ENCODE measurements around the gene LIM2. TPM values are rescaled to one million over a fixed set of nuclear protein-coding genes. Genes with fewer than 3 reads are reported as not detected.

LIM2 gene
- total and polyA plus RNA-seq, 9 of the 15 experiments (the other 6 are each of a cell fraction or from before 2014, with no cell fraction given), result 0.07 to 0.45 (median 0.18) TPM; not detected in 4

DNA sequence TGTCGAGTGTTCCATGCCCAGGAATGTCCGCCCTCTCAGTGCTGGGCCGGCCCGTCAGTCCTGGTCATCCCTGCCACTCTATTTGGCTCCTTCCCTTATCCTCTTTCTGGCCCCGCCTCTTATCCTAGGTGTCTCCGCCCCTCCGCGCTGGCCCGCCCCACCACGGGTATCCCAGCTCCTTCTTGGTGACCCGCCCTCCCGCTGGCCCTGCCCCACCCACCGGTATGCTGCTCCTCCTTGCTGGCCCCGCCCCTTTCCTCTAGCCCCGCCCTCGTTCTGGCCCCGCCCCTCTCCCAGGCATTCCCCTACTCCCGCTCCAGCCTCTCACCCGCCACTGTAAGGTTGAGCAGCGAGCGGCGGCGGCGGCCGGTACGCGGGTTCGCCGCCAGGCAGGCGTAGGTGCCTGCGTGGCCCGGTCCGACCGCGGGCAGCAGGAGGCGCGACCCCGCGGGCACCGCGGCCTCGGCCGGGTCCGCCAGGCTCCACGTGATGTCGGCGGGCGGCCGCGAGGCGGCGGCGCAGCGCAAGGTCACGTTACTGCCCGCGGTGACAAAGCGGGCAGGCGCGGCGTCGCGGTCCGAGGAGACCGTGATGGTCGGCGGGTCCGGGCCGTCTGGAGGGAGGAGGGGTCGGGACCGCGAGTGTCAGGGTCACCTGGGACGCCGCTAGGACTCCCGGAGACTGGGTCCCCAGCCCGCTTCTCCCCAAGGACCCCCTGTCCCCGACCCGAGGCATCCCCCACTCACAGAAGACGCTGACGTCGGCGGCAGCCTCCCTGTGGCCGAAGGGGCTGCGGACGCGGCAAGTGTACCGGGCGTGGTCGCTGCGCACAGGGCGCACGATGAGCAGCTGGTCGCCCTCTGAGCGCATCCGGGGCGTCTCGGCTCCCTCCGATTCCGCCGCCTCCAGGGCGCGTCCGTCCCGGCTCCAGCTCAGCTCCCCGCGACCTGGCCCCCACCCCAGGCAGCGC lies 47.8 kb downstream of the LIM2 start (continued):
- TF ChIP-seq, protein P1, sequence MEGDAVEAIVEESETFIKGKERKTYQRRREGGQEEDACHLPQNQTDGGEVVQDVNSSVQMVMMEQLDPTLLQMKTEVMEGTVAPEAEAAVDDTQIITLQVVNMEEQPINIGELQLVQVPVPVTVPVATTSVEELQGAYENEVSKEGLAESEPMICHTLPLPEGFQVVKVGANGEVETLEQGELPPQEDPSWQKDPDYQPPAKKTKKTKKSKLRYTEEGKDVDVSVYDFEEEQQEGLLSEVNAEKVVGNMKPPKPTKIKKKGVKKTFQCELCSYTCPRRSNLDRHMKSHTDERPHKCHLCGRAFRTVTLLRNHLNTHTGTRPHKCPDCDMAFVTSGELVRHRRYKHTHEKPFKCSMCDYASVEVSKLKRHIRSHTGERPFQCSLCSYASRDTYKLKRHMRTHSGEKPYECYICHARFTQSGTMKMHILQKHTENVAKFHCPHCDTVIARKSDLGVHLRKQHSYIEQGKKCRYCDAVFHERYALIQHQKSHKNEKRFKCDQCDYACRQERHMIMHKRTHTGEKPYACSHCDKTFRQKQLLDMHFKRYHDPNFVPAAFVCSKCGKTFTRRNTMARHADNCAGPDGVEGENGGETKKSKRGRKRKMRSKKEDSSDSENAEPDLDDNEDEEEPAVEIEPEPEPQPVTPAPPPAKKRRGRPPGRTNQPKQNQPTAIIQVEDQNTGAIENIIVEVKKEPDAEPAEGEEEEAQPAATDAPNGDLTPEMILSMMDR (IDR thresholded peaks at IDR 0.05 in 2 of 3, conservative IDR thresholded peaks at IDR 0.05 in 1 of 3; ENCODE audit: insufficient read depth in 2 of 3, low read depth in 1 of 3, low read length in 3 of 3), result peak in 2 of 3 experiments; percentile 55 to 78; a peak in 5 of 6 replicates
- TF ChIP-seq KHSRP (IDR thresholded peaks at IDR 0.05), result no peak
- no peak for TF ChIP-seq CHCHD3 (CRISPR knock-in tag; IDR thresholded peaks at IDR 0.05)
- TF ChIP-seq PHTF2 (CRISPR knock-in tag; IDR thresholded peaks at IDR 0.05), result no peak
- peak; percentile 15 for TF ChIP-seq SMAD1 (IDR thresholded peaks at IDR 0.05; ENCODE audit: low read depth, low read length, partially characterized antibody)
- TF ChIP-seq JUN (IDR thresholded peaks at IDR 0.05; ENCODE audit: borderline replicate concordance, low read depth, low read length), result peak; percentile 23; the same call in 1 of the 2 replicates
- TF ChIP-seq JUN (CRISPR knock-in tag; IDR thresholded peaks at IDR 0.05; ENCODE audit: borderline replicate concordance), result peak; percentile 93
- no peak for TF ChIP-seq SREBF2 (CRISPR knock-in tag; IDR thresholded peaks at IDR 0.05)
- TF ChIP-seq HMG20A (CRISPR knock-in tag; conservative IDR thresholded peaks at IDR 0.05), result no peak
- no peak for TF ChIP-seq ZNF778 (CRISPR knock-in tag; IDR thresholded peaks at IDR 0.05)
- TF ChIP-seq, protein P2, sequence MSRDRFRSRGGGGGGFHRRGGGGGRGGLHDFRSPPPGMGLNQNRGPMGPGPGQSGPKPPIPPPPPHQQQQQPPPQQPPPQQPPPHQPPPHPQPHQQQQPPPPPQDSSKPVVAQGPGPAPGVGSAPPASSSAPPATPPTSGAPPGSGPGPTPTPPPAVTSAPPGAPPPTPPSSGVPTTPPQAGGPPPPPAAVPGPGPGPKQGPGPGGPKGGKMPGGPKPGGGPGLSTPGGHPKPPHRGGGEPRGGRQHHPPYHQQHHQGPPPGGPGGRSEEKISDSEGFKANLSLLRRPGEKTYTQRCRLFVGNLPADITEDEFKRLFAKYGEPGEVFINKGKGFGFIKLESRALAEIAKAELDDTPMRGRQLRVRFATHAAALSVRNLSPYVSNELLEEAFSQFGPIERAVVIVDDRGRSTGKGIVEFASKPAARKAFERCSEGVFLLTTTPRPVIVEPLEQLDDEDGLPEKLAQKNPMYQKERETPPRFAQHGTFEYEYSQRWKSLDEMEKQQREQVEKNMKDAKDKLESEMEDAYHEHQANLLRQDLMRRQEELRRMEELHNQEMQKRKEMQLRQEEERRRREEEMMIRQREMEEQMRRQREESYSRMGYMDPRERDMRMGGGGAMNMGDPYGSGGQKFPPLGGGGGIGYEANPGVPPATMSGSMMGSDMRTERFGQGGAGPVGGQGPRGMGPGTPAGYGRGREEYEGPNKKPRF (IDR thresholded peaks at IDR 0.05; ENCODE audit: low read depth, low read length), result no peak
- TF ChIP-seq ZFX (CRISPR knock-in tag; IDR thresholded peaks at IDR 0.05), result peak; percentile 66
- TF ChIP-seq ZNF347 (CRISPR knock-in tag; IDR thresholded peaks at IDR 0.05; ENCODE audit: low read depth), result no peak
- TF ChIP-seq, protein P3, sequence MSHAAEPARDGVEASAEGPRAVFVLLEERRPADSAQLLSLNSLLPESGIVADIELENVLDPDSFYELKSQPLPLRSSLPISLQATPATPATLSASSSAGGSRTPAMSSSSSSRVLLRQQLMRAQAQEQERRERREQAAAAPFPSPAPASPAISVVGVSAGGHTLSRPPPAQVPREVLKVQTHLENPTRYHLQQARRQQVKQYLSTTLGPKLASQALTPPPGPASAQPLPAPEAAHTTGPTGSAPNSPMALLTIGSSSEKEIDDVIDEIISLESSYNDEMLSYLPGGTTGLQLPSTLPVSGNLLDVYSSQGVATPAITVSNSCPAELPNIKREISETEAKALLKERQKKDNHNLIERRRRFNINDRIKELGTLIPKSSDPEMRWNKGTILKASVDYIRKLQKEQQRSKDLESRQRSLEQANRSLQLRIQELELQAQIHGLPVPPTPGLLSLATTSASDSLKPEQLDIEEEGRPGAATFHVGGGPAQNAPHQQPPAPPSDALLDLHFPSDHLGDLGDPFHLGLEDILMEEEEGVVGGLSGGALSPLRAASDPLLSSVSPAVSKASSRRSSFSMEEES (CRISPR knock-in tag; IDR thresholded peaks at IDR 0.05), result no peak
- no peak for TF ChIP-seq NR3C1 (CRISPR knock-in tag; IDR thresholded peaks at IDR 0.05)
- TF ChIP-seq HDAC2 (IDR thresholded peaks at IDR 0.05), result peak; percentile 31; the same call in 1 of the 2 replicates
- TF ChIP-seq, protein P4, sequence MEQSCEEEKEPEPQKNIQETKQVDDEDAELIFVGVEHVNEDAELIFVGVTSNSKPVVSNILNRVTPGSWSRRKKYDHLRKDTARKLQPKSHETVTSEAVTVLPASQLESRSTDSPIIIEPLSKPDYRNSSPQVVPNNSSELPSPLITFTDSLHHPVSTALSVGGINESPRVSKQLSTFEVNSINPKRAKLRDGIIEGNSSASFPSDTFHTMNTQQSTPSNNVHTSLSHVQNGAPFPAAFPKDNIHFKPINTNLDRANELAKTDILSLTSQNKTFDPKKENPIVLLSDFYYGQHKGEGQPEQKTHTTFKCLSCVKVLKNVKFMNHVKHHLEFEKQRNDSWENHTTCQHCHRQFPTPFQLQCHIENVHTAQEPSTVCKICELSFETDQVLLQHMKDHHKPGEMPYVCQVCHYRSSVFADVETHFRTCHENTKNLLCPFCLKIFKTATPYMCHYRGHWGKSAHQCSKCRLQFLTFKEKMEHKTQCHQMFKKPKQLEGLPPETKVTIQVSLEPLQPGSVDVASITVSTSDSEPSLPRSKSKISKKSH (CRISPR knock-in tag; IDR thresholded peaks at IDR 0.05), result no peak
- TF ChIP-seq, protein P5, sequence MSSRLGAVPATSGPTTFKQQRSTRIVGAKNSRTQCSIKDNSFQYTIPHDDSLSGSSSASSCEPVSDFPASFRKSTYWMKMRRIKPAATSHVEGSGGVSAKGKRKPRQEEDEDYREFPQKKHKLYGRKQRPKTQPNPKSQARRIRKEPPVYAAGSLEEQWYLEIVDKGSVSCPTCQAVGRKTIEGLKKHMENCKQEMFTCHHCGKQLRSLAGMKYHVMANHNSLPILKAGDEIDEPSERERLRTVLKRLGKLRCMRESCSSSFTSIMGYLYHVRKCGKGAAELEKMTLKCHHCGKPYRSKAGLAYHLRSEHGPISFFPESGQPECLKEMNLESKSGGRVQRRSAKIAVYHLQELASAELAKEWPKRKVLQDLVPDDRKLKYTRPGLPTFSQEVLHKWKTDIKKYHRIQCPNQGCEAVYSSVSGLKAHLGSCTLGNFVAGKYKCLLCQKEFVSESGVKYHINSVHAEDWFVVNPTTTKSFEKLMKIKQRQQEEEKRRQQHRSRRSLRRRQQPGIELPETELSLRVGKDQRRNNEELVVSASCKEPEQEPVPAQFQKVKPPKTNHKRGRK (tag; IDR thresholded peaks at IDR 0.05), result no peak
